T-helper 2 cell treated with Interferon-gamma antibody and Interleukin-4, amounts not matched to agents 5 μg/mL and 100 μg/mL, for 36 hours (primary cell): ENCODE data around the gene PSMB10.

Source experiments
- DNase-seq: peaks from one replicate; pipeline ENCODE4 v3.0.0; 2021; ENCODE audit warnings: low spot score
- H3K27ac Mint-ChIP-seq: one replicate; pipeline ENCODE4 v1.8.0; 2021; ENCODE audit warnings: mild to moderate bottlenecking, mixed read lengths
- H3K27me3 Mint-ChIP-seq: one replicate; pipeline ENCODE4 v1.8.0; 2021; ENCODE audit warnings: low read depth, mixed read lengths
- H3K36me3 Mint-ChIP-seq: one replicate; pipeline ENCODE4 v1.8.0; 2021; ENCODE audit warnings: low read depth, mixed read lengths
- H3K4me1 Mint-ChIP-seq: one replicate; pipeline ENCODE4 v1.8.0; 2021; ENCODE audit warnings: low read depth, mixed read lengths
- H3K4me3 Mint-ChIP-seq: one replicate; pipeline ENCODE4 v1.8.0; 2022; ENCODE audit warnings: mild to moderate bottlenecking, moderate library complexity, mixed read lengths
- H3K9me3 Mint-ChIP-seq: one replicate; pipeline ENCODE4 v1.8.0; 2021; ENCODE audit warnings: mixed read lengths

Gene PSMB10

GRCh38 chr16:67953641-67954375 is 17.2 kb upstream of the PSMB10 start:
- no peaks in the 10 kb centered on the region for H3K9me3 Mint-ChIP-seq
- no peak for DNase-seq
- no peak overlapping the region for H3K4me3 Mint-ChIP-seq
- H3K27me3 Mint-ChIP-seq: no peaks in the 10 kb centered on the region
- peaks cover 12% of the 10 kb centered on the region for H3K36me3 Mint-ChIP-seq
- no peak overlapping the region for H3K27ac Mint-ChIP-seq
- H3K4me1 Mint-ChIP-seq: no peaks in the 10 kb centered on the region

GRCh38 chr16:67951485-67951884 is 14.8 kb upstream of the PSMB10 start:
- Mint-ChIP-seq H3K4me1 (no peaks in the 10 kb centered on the region), H3K4me3 (no peak overlapping the region), H3K27me3 (no peaks in the 10 kb centered on the region), H3K36me3 (peaks cover 11% of the 10 kb centered on the region), H3K9me3 (no peaks in the 10 kb centered on the region), H3K27ac (no peak overlapping the region)
- DNase-seq: no peak

- no peak for DNase-seq
- Mint-ChIP-seq H3K27ac (no peak overlapping the region), H3K27me3 (no peaks in the 10 kb centered on the region), H3K9me3 (no peaks in the 10 kb centered on the region), H3K36me3 (peaks cover 11% of the 10 kb centered on the region), H3K4me1 (no peaks in the 10 kb centered on the region), H3K4me3 (no peak overlapping the region)
These were observed 13.7 kb upstream of the PSMB10 start for GRCh38 chr16:67950335-67950843.

- no peak overlapping the region for H3K27ac Mint-ChIP-seq
- no peaks in the 10 kb centered on the region for H3K27me3 Mint-ChIP-seq
- H3K4me3 Mint-ChIP-seq: no peak overlapping the region
- DNase-seq: no peak
- H3K9me3 Mint-ChIP-seq: no peaks in the 10 kb centered on the region
- H3K4me1 Mint-ChIP-seq: no peaks in the 10 kb centered on the region
- H3K36me3 Mint-ChIP-seq: peaks cover 12% of the 10 kb centered on the region
These were observed 13.0 kb upstream of the PSMB10 start for GRCh38 chr16:67949645-67950044.

GRCh38 chr16:67948015-67948414 is 11.4 kb upstream of the PSMB10 start:
- H3K4me3 Mint-ChIP-seq: no peak overlapping the region
- H3K9me3 Mint-ChIP-seq: no peaks in the 10 kb centered on the region
- no peak for DNase-seq
- peak overlapping the region; percentile 53 for H3K27ac Mint-ChIP-seq
- H3K4me1 Mint-ChIP-seq: no peaks in the 10 kb centered on the region
- H3K27me3 Mint-ChIP-seq: no peaks in the 10 kb centered on the region
- peaks cover 16% of the 10 kb centered on the region for H3K36me3 Mint-ChIP-seq

DNA sequence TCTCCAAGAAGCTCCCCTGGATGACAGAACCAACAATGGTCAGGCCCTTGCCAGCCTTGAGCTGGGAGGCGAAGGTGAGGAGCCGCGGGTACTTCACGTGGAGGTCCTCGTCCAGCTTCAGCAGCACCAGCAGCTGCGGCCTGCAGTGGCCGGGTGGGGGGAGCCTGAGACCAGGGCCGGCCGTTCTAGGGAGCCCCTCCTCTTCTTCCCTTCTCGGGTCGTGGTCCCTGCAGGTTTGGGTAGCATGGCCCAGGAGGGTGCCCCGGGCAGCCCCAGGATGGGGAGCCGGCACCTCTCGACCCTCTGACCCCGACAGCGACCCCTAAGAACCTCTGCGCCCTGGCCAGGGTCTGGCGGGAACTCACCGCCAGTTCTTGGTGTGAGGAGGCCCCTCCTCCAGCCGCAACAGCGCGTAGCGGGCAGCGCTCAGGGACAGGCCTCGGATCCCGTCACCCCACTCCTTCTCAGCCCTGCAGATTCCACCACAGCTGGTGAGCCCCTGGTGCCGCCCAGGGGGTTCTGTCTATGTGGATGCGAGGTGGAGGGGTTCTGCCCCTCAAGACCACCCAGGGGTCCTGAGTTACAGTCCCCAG is 10.4 kb upstream of the PSMB10 start:
- Mint-ChIP-seq H3K4me1 (no peaks in the 10 kb centered on the region), H3K36me3 (peaks cover 18% of the 10 kb centered on the region), H3K27ac (no peak overlapping the region), H3K27me3 (no peaks in the 10 kb centered on the region), H3K9me3 (no peaks in the 10 kb centered on the region), H3K4me3 (no peak overlapping the region)
- no peak for DNase-seq

GRCh38 chr16:67946128-67946569 is 9.5 kb upstream of the PSMB10 start:
- H3K4me3 Mint-ChIP-seq: no peak overlapping the region
- peaks cover 19% of the 10 kb centered on the region for H3K36me3 Mint-ChIP-seq
- no peak for DNase-seq
- H3K27me3 Mint-ChIP-seq: no peaks in the 10 kb centered on the region
- no peak overlapping the region for H3K27ac Mint-ChIP-seq
- peaks cover 5% of the 10 kb centered on the region for H3K4me1 Mint-ChIP-seq
- H3K9me3 Mint-ChIP-seq: no peaks in the 10 kb centered on the region

DNA sequence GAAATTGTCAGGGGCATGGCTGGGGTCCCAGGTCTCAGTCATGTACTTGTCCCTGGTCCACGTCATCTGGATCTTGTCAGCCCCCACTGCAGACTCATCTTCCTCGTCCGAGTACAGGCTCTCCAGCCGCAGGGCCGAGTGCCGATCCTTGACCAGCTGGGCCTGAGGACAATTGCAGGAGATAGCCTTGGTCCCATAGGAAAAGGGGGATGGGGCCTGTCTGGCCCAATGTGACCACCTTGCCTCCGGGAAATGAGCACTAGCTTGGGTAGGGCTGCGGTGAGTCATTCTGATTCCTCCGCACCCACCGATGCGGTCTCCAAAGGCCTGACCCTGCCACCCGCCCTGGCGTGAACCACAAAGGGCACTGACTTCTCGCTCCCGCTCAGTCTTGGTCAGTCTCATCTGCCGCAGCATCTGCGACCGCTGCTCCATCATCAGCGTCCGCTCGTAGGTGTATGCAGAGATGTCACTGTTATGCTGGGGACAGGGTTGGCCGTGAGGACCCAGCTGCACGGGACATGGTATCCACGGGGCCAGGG is 8.8 kb upstream of the PSMB10 start:
- no peak overlapping the region for H3K4me3 Mint-ChIP-seq
- H3K4me1 Mint-ChIP-seq: peaks cover 5% of the 10 kb centered on the region
- H3K9me3 Mint-ChIP-seq: no peaks in the 10 kb centered on the region
- peaks cover 17% of the 10 kb centered on the region for H3K36me3 Mint-ChIP-seq
- H3K27ac Mint-ChIP-seq: no peak overlapping the region
- no peak for DNase-seq
- H3K27me3 Mint-ChIP-seq: no peaks in the 10 kb centered on the region

GRCh38 chr16:67944690-67945391 is 8.2 kb upstream of the PSMB10 start:
- Mint-ChIP-seq H3K27ac (no peak overlapping the region), H3K9me3 (no peaks in the 10 kb centered on the region), H3K4me3 (no peak overlapping the region), H3K36me3 (peaks cover 20% of the 10 kb centered on the region), H3K27me3 (no peaks in the 10 kb centered on the region), H3K4me1 (peaks cover 10% of the 10 kb centered on the region)
- DNase-seq: no peak

GRCh38 chr16:67943619-67944504 is 7.2 kb upstream of the PSMB10 start, which contains the start of gene LCAT:
TSS of gene LCAT (minus strand) at chr16:67944120. CDS start at chr16:67944101, 19 bp downstream.
- no peak for DNase-seq
- no peak within 1 kb of the TSS for H3K27ac Mint-ChIP-seq
- H3K36me3 Mint-ChIP-seq: peaks cover 25% of the 10 kb centered on the region
- H3K27me3 Mint-ChIP-seq: no peaks in the 10 kb centered on the region
- no peak within 1 kb of the TSS for H3K4me3 Mint-ChIP-seq
- no peaks in the 10 kb centered on the region for H3K9me3 Mint-ChIP-seq
- H3K4me1 Mint-ChIP-seq: peaks cover 12% of the 10 kb centered on the region

DNA sequence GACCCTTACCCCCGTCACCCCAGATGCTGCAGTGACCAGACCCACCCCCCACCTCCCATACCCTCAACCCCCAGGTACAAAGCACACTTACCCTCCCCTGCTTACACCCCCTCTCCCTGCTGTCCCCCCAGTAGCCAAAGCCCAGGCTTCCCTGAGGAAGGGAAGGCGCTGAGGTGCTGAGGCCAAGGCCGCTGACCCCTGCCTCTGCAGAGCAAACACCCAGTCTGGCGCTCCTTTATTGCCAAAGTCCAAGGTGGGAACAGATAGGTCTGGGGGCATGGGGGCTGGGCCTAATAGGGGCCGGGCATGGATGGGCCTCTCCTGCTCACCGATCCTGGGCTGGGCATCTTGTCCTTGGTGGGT is 6.6 kb upstream of the PSMB10 start:
- no peaks in the 10 kb centered on the region for H3K9me3 Mint-ChIP-seq
- no peak for DNase-seq
- no peak overlapping the region for H3K27ac Mint-ChIP-seq
- H3K27me3 Mint-ChIP-seq: no peaks in the 10 kb centered on the region
- peaks cover 22% of the 10 kb centered on the region for H3K36me3 Mint-ChIP-seq
- no peak overlapping the region for H3K4me3 Mint-ChIP-seq
- H3K4me1 Mint-ChIP-seq: peaks cover 12% of the 10 kb centered on the region

DNA sequence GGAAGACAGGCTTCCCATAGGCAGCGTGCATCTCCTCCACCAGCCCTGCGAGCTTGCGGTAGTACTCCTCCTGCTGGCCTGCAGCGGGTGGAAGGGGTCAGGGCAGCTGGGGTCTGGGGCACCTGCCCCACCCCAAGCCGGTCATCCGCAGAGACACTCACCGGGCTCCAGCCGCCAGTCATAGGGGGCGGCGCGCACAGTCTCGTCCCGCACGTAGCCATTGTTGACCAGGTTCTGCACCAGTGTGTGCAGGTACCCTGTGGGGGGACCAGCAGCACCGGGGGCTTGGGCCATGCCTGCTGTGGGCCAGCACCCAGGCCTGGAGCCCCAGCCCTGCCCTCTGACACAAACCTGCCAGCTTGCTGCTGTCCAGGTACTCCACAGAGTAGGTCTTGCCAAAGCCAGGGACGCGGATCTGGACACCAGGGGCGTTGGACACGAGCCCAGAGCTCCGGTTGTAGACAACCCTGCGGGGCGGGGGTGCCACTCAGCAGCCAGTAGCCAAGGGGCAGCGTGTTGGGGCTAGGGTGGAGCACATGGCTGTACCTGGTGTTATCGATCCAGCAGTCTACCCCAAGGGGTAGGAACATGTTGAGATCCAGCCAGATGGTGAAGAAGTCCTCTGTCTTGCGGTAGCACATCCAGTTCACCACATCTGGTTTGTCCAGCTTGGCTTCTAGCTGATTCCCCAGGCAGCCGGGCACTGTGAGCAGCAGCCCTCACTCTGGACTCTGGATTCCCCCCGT is 6.0 kb upstream of the PSMB10 start:
- Mint-ChIP-seq H3K4me3 (no peak overlapping the region), H3K36me3 (peaks cover 21% of the 10 kb centered on the region), H3K27ac (no peak overlapping the region), H3K9me3 (no peaks in the 10 kb centered on the region), H3K4me1 (peaks cover 12% of the 10 kb centered on the region), H3K27me3 (no peaks in the 10 kb centered on the region)
- DNase-seq: no peak

GRCh38 chr16:67942200-67942509 is 5.5 kb upstream of the PSMB10 start:
- Mint-ChIP-seq H3K27me3 (no peaks in the 10 kb centered on the region), H3K4me1 (peaks cover 16% of the 10 kb centered on the region), H3K4me3 (no peak overlapping the region), H3K36me3 (peaks cover 23% of the 10 kb centered on the region), H3K27ac (no peak overlapping the region), H3K9me3 (no peaks in the 10 kb centered on the region)
- peak; percentile 33 for DNase-seq
